HepG2 (cell line): ENCODE measurements around the gene MESD. TPM values are rescaled to one million over a fixed set of nuclear protein-coding genes. Genes with fewer than 3 reads are reported as not detected.

Source experiments
- AGO1 ChIP-seq: fragments of 200-400 bp; formaldehyde crosslinking; IDR thresholded peaks from 2 replicates; pipeline ENCODE4 v1.6.1; 2017; ENCODE audit warnings: mild to moderate bottlenecking, low read depth, low read length, moderate library complexity; ENCODE audit not compliant: poor library complexity, severe bottlenecking
- ATAD3A ChIP-seq: sonication (generic); formaldehyde crosslinking; IDR thresholded peaks from 2 replicates; pipeline ENCODE4 v1.4.0; 2020; ENCODE audit warnings: missing genetic modification reagents
- BCL6 ChIP-seq: IDR thresholded peaks from 2 replicates; pipeline ENCODE4 v1.6.1; 2016; ENCODE audit warnings: missing genetic modification reagents, missing compliant biosample characterization
- HNRNPK ChIP-seq: fragments of 200-400 bp; formaldehyde crosslinking; IDR thresholded peaks from 2 replicates; pipeline ENCODE4 v1.6.1; 2018; ENCODE audit warnings: low read length, low read depth, moderate library complexity, mild to moderate bottlenecking; ENCODE audit not compliant: poor library complexity, severe bottlenecking
- ISL2 ChIP-seq: sonication (generic); formaldehyde crosslinking; IDR thresholded peaks from 2 replicates; pipeline ENCODE4 v1.5.0; 2020; ENCODE audit warnings: missing genetic modification reagents
- KLF6 ChIP-seq: IDR thresholded peaks from 2 replicates; pipeline ENCODE4 v1.8.0; 2016; ENCODE audit warnings: missing biosample characterization, missing genetic modification reagents
- RARG ChIP-seq: sonication (generic); formaldehyde crosslinking; IDR thresholded peaks from 2 replicates; pipeline ENCODE4 v1.4.0; 2020; ENCODE audit warnings: low read depth, mild to moderate bottlenecking, missing genetic modification reagents
- SIX1 ChIP-seq: sonication (generic); formaldehyde crosslinking; IDR thresholded peaks from 2 replicates; pipeline ENCODE4 v1.4.0; 2020; ENCODE audit warnings: missing genetic modification reagents, borderline replicate concordance
- SNAPC2 ChIP-seq: sonication (generic); formaldehyde crosslinking; IDR thresholded peaks from 2 replicates; pipeline ENCODE4 v1.8.1; 2022; ENCODE audit warnings: mild to moderate bottlenecking, missing genetic modification reagents
- SNAPC5 ChIP-seq: sonication (generic); formaldehyde crosslinking; IDR thresholded peaks from 2 replicates; pipeline ENCODE4 v1.8.1; 2023; ENCODE audit warnings: mild to moderate bottlenecking, missing genetic modification reagents, borderline replicate concordance
- SRSF4 ChIP-seq: fragments of 200-400 bp; formaldehyde crosslinking; IDR thresholded peaks from one replicate; pipeline ENCODE4 v1.6.1; 2018; ENCODE audit warnings: mild to moderate bottlenecking, low read depth, low read length, moderate library complexity; ENCODE audit not compliant: poor library complexity, severe bottlenecking
- XRCC5 ChIP-seq: fragments of 200-400 bp; formaldehyde crosslinking; optimal IDR thresholded peaks from 2 replicates; pipeline ENCODE3; 2017; ENCODE audit warnings: mild to moderate bottlenecking, low read length
- ZFP36L2 ChIP-seq: sonication (generic); formaldehyde crosslinking; IDR thresholded peaks from 2 replicates; pipeline ENCODE4 v1.4.0; 2020; ENCODE audit warnings: missing genetic modification reagents
- ZNF205 ChIP-seq: IDR thresholded peaks from 2 replicates; pipeline ENCODE4 v1.6.1; 2018; ENCODE audit warnings: missing biosample characterization, missing genetic modification reagents
- ZNF207 ChIP-seq: fragments of 450-650 bp; IDR thresholded peaks from 2 replicates; pipeline ENCODE4 v1.6.1; 2016; ENCODE audit warnings: antibody characterized with exemption, borderline replicate concordance
- ZNF264 ChIP-seq: sonication (generic); formaldehyde crosslinking; IDR thresholded peaks from 2 replicates; pipeline ENCODE4 v1.4.0; 2020; ENCODE audit warnings: missing genetic modification reagents
- ZNF275 ChIP-seq: sonication (generic); formaldehyde crosslinking; IDR thresholded peaks from 2 replicates; pipeline ENCODE4 v1.8.0; 2022; ENCODE audit warnings: missing genetic modification reagents, mild to moderate bottlenecking, inconsistent platforms, borderline replicate concordance
- ZNF350 ChIP-seq: sonication (generic); formaldehyde crosslinking; IDR thresholded peaks from 2 replicates; pipeline ENCODE4 v1.4.0; 2020; ENCODE audit warnings: mild to moderate bottlenecking, low read depth, missing genetic modification reagents, borderline replicate concordance
- ZNF501 ChIP-seq: sonication (generic); formaldehyde crosslinking; IDR thresholded peaks from 2 replicates; pipeline ENCODE4 v1.5.1; 2020; ENCODE audit warnings: mild to moderate bottlenecking, moderate library complexity, missing genetic modification reagents
- ZNF547 ChIP-seq: sonication (generic); formaldehyde crosslinking; IDR thresholded peaks from 2 replicates; pipeline ENCODE4 v1.5.1; 2020; ENCODE audit warnings: mild to moderate bottlenecking, missing genetic modification reagents
- ZNF614 ChIP-seq: IDR thresholded peaks from 2 replicates; pipeline ENCODE4 v1.6.1; 2018; ENCODE audit warnings: missing biosample characterization, missing genetic modification reagents, inconsistent platforms, borderline replicate concordance
- ZNF776 ChIP-seq: sonication (generic); formaldehyde crosslinking; IDR thresholded peaks from 2 replicates; pipeline ENCODE4 v1.4.0; 2020; ENCODE audit warnings: mild to moderate bottlenecking, missing genetic modification reagents
- polyA plus RNA-seq, 8 experiments: library from polyadenylated mRNA; depleted of rRNA in 3 of 8; stranded (reverse) in 7 of 8; unstranded in 1 of 8; fragments of >200 nt; fragmentation: Illumina TruSeq in 4 of 8; extraction: Trizol in 4 of 8; gene quantifications; 2 replicates each; pipeline versions ENCODE4 v1.2.1 to v1.2.3, GENCODE V29; 2011 to 2016; ENCODE audit warnings: low read depth in 4 of 8, missing spikeins in 1 of 8, mixed read lengths in 1 of 8; ENCODE audit not compliant: insufficient read depth in 1 of 8
- total RNA-seq, 5 experiments: library from RNA; depleted of rRNA; stranded (reverse); fragments of >200 nt; fragmentation: Illumina TruSeq; extraction: Trizol; gene quantifications; 2 replicates each; pipeline ENCODE4 v1.2.3, GENCODE V29; 2016; ENCODE audit warnings: low read depth in 1 of 5
- TF ChIP-seq, protein P1 (sequence below): sonication (generic); formaldehyde crosslinking; conservative IDR thresholded peaks from 2 replicates; pipeline ENCODE4 v1.4.0; 2020; ENCODE audit warnings: mild to moderate bottlenecking, missing genetic modification reagents, moderate library complexity
- TF ChIP-seq, protein P2 (sequence below): sonication (generic); formaldehyde crosslinking; IDR thresholded peaks from 2 replicates; pipeline ENCODE4 v1.8.0; 2023; ENCODE audit warnings: mild to moderate bottlenecking, missing genetic modification reagents

Gene MESD
- total and polyA plus RNA-seq, 2 of the 13 experiments (the other 11 are each of a cell fraction or from before 2014, with no cell fraction given) = 18.0 to 46.2 TPM

DNA sequence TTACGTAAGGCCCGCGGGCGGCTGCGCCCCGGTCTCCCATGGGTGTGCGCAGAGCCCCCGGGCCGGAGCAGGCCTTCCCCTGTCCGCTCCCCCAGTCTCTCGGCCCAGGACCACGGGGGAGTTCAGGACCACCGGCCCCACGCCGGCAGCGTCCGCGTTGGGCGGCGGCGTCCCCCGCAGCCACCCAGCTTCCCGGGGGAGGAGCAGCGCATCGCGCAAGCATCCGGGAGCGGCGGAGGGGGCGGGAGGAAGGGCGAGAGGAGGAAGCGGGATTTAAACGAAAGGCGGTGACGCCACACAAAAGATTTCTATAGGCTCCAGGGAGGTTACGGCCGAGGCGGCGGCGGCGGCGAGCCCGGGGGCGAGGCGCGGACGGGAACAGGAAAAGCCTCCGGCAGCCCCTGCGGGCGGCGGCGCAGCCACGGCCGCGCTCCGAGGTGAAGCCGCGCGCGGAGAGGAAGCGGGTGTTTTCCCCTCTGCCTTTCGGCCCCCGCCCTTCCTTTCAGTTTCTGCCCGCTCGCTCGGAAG, 11.1 kb upstream of the MESD start, which contains the start of gene TLNRD1 (continued):
- peak; percentile 67; the same call in 1 of the 2 replicates for TF ChIP-seq SNAPC2
- 0 out of 2 replicates have a peak, but pooled peaks have one; percentile 10 for TF ChIP-seq ZNF776 (CRISPR knock-in tag)
- TF ChIP-seq KLF6 (CRISPR knock-in tag) = 0 out of 2 replicates have a peak, but pooled peaks have one; percentile 43
- TF ChIP-seq ZNF205 (CRISPR knock-in tag) = 0 out of 2 replicates have a peak, but pooled peaks have one; percentile 38
- TF ChIP-seq ZNF614 (CRISPR knock-in tag) = peak; percentile 65; the same call in 1 of the 2 replicates
- TF ChIP-seq ZNF350 (CRISPR knock-in tag) = 0 out of 2 replicates have a peak, but pooled peaks have one; percentile 47
- TF ChIP-seq ZNF264 (CRISPR knock-in tag) = no peak
- TF ChIP-seq XRCC5 = peak; percentile 58
- TF ChIP-seq ZFP36L2 (CRISPR knock-in tag) = no peak
- TF ChIP-seq SRSF4 = no peak
- peak; percentile 27; the same call in 1 of the 2 replicates for TF ChIP-seq ISL2 (CRISPR knock-in tag)
- TF ChIP-seq BCL6 = peak; percentile 54; the same call in 1 of the 2 replicates
- TF ChIP-seq ZNF501 = peak; percentile 72
- peak; percentile 39 for TF ChIP-seq AGO1
- TF ChIP-seq SNAPC5 (CRISPR knock-in tag) = 0 out of 2 replicates have a peak, but pooled peaks have one; percentile 14
- TF ChIP-seq HNRNPK = peak; percentile 70
- TF ChIP-seq ZNF207 = no peak
- TF ChIP-seq ZNF547 = 0 out of 2 replicates have a peak, but pooled peaks have one; percentile 39
- TF ChIP-seq, protein P1, sequence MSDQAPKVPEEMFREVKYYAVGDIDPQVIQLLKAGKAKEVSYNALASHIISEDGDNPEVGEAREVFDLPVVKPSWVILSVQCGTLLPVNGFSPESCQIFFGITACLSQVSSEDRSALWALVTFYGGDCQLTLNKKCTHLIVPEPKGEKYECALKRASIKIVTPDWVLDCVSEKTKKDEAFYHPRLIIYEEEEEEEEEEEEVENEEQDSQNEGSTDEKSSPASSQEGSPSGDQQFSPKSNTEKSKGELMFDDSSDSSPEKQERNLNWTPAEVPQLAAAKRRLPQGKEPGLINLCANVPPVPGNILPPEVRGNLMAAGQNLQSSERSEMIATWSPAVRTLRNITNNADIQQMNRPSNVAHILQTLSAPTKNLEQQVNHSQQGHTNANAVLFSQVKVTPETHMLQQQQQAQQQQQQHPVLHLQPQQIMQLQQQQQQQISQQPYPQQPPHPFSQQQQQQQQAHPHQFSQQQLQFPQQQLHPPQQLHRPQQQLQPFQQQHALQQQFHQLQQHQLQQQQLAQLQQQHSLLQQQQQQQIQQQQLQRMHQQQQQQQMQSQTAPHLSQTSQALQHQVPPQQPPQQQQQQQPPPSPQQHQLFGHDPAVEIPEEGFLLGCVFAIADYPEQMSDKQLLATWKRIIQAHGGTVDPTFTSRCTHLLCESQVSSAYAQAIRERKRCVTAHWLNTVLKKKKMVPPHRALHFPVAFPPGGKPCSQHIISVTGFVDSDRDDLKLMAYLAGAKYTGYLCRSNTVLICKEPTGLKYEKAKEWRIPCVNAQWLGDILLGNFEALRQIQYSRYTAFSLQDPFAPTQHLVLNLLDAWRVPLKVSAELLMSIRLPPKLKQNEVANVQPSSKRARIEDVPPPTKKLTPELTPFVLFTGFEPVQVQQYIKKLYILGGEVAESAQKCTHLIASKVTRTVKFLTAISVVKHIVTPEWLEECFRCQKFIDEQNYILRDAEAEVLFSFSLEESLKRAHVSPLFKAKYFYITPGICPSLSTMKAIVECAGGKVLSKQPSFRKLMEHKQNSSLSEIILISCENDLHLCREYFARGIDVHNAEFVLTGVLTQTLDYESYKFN = 0 out of 2 replicates have a peak, but pooled peaks have one; percentile 23
- TF ChIP-seq SIX1 (CRISPR knock-in tag) = no peak
- TF ChIP-seq ZNF275 (CRISPR knock-in tag) = peak; percentile 70; the same call in 1 of the 2 replicates
- TF ChIP-seq, protein P2, sequence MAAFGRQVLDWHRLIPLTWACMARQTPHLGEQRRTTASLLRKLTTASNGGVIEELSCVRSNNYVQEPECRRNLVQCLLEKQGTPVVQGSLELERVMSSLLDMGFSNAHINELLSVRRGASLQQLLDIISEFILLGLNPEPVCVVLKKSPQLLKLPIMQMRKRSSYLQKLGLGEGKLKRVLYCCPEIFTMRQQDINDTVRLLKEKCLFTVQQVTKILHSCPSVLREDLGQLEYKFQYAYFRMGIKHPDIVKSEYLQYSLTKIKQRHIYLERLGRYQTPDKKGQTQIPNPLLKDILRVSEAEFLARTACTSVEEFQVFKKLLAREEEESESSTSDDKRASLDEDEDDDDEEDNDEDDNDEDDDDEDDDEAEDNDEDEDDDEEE = peak; percentile 77
- TF ChIP-seq ATAD3A = no peak
- TF ChIP-seq RARG = no peak
